OCI-LY3 (cell line): ENCODE measurements around the gene PCK2.

Experiments
- CTCF ChIP-seq: fragments of 200-600, 300-600 bp; sonication (generic); IDR thresholded peaks from 2 replicates; pipeline ENCODE4 v1.5.1; 2014; ENCODE audit warnings: antibody characterized with exemption, low read length, low read depth
- EZH2phosphoT487 ChIP-seq: fragments of 200-600 bp; shearing (Covaris generic); IDR thresholded peaks from 2 replicates; pipeline ENCODE4 v1.6.1; 2018; ENCODE audit warnings: antibody characterized with exemption, mixed run types, low read depth

DNA sequence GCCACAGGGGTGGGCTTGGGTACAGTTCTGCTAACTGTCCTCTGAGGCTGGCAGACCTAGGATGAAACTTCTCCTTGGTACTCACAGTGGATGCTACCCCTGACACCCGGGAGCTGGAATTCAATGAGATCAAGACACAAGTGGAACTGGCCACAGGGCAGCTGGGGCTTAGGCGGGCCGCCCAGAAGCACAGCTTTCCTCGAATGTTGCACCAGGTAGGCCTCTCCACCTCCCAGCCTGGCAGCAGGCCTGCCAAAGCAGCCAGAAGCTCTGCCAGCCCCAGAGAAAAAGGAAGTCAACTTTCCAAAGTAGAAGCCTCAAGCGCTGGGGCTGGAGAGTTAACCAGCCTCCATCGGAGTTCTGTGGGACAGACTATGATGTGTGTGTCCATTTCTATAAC is 23.1 kb downstream of the PCK2 start:
- TF ChIP-seq CTCF, result no peak
- no peak for TF ChIP-seq EZH2phosphoT487
